ENCODE results near the gene WDR43. TPM values are rescaled to one million over a fixed set of nuclear protein-coding genes. Genes with fewer than 3 reads are reported as not detected.

The WDR43 gene
- polyA plus RNA-seq, 1 donor from 2014 or later: 24.4 TPM

- Histone ChIP-seq H3K79me2 (replicated peaks; ENCODE audit: insufficient read depth, low read length) (no peaks in the 10 kb centered on the region), H3K9me3 (ENCODE audit: low read length) (no peaks in the 10 kb centered on the region), H3K36me3 (ENCODE audit: insufficient read depth, low read length) (no peaks in the 10 kb centered on the region), H3K27me3 (ENCODE audit: insufficient read depth, low read depth, low read length) (no peaks in the 10 kb centered on the region), H2AFZ (ENCODE audit: low read depth, low read length) (no peak overlapping the region), H3F3A (ENCODE audit: insufficient read depth, low read length, poor library complexity, severe bottlenecking) (no peaks in the 10 kb centered on the region), H4K20me1 (ENCODE audit: insufficient read depth) (no peaks in the 10 kb centered on the region), H3K9me2 (ENCODE audit: insufficient read depth, low read length) (no peaks in the 10 kb centered on the region), H3K27ac (ENCODE audit: low read length) (no peak overlapping the region), H3K9ac (ENCODE audit: low read length) (no peak overlapping the region), H3K4me2 (ENCODE audit: low read length) (no peak overlapping the region), H3K4me3 (ENCODE audit: low read length) (no peak overlapping the region)
- no peak for TF ChIP-seq CTCF (IDR thresholded peaks at IDR 0.05; ENCODE audit: poor library complexity, severe bottlenecking)
- no peak for TF ChIP-seq EZH2 (IDR thresholded peaks at IDR 0.05; ENCODE audit: borderline replicate concordance, insufficient read depth, low read length, poor library complexity, severe bottlenecking)
- TF ChIP-seq RAD21 (conservative IDR thresholded peaks at IDR 0.05): no peak
- no peak for TF ChIP-seq EP300 (conservative IDR thresholded peaks at IDR 0.05; ENCODE audit: poor library complexity, severe bottlenecking)
- no peak for TF ChIP-seq SMC3 (conservative IDR thresholded peaks at IDR 0.05; ENCODE audit: poor library complexity)
- no peak for TF ChIP-seq REST (IDR thresholded peaks at IDR 0.05; ENCODE audit: borderline replicate concordance)
- no peak for TF ChIP-seq TAF1 (IDR thresholded peaks at IDR 0.05; ENCODE audit: low read depth)
- TF ChIP-seq MXI1 (conservative IDR thresholded peaks at IDR 0.05; ENCODE audit: poor library complexity, severe bottlenecking): no peak
- no peak for TF ChIP-seq POLR2AphosphoS5 (IDR thresholded peaks at IDR 0.05)
These were observed 76.1 kb downstream of the WDR43 start for GRCh38 chr2:28970464-28971160.

- Histone ChIP-seq H4K20me1 (ENCODE audit: insufficient read depth) (no peaks in the 10 kb centered on the region), H3K79me2 (replicated peaks; ENCODE audit: insufficient read depth, low read length) (no peaks in the 10 kb centered on the region), H3K27ac (ENCODE audit: low read length) (no peak overlapping the region), H3K4me3 (ENCODE audit: low read length) (no peak overlapping the region), H3K9ac (ENCODE audit: low read length) (no peak overlapping the region), H3K27me3 (ENCODE audit: insufficient read depth, low read depth, low read length) (no peaks in the 10 kb centered on the region), H2AFZ (ENCODE audit: low read depth, low read length) (no peak overlapping the region), H3K9me3 (ENCODE audit: low read length) (no peaks in the 10 kb centered on the region), H3K4me2 (ENCODE audit: low read length) (no peak overlapping the region), H3F3A (ENCODE audit: insufficient read depth, low read length, poor library complexity, severe bottlenecking) (no peaks in the 10 kb centered on the region), H3K9me2 (ENCODE audit: insufficient read depth, low read length) (no peaks in the 10 kb centered on the region), H3K36me3 (ENCODE audit: insufficient read depth, low read length) (no peaks in the 10 kb centered on the region)
- no peak for TF ChIP-seq MXI1 (conservative IDR thresholded peaks at IDR 0.05; ENCODE audit: poor library complexity, severe bottlenecking)
- TF ChIP-seq POLR2AphosphoS5 (IDR thresholded peaks at IDR 0.05): no peak
- TF ChIP-seq EP300 (conservative IDR thresholded peaks at IDR 0.05; ENCODE audit: poor library complexity, severe bottlenecking): no peak
- no peak for TF ChIP-seq REST (IDR thresholded peaks at IDR 0.05; ENCODE audit: borderline replicate concordance)
- TF ChIP-seq TAF1 (IDR thresholded peaks at IDR 0.05; ENCODE audit: low read depth): no peak
- TF ChIP-seq CTCF (IDR thresholded peaks at IDR 0.05; ENCODE audit: poor library complexity, severe bottlenecking): no peak
- TF ChIP-seq EZH2 (IDR thresholded peaks at IDR 0.05; ENCODE audit: borderline replicate concordance, insufficient read depth, low read length, poor library complexity, severe bottlenecking): no peak
- TF ChIP-seq RAD21 (conservative IDR thresholded peaks at IDR 0.05): no peak
- TF ChIP-seq SMC3 (conservative IDR thresholded peaks at IDR 0.05; ENCODE audit: poor library complexity): no peak
These were observed 78.4 kb downstream of the WDR43 start for GRCh38 chr2:28972778-28973335.
